Embryonic facial prominence (tissue), 1 donor: ENCODE measurements around the gene PYDC1.
"Not testable (repeated sequence)": the region's sequence is repeated elsewhere in the genome, so short reads cannot be mapped to it uniquely, and the experiment has no call there.

ENCODE experiments used
- DNase-seq: peaks from one replicate; pipeline ENCODE4 v3.0.0-alpha.2; 2016; ENCODE audit errors: extremely low spot score

Gene PYDC1

DNA sequence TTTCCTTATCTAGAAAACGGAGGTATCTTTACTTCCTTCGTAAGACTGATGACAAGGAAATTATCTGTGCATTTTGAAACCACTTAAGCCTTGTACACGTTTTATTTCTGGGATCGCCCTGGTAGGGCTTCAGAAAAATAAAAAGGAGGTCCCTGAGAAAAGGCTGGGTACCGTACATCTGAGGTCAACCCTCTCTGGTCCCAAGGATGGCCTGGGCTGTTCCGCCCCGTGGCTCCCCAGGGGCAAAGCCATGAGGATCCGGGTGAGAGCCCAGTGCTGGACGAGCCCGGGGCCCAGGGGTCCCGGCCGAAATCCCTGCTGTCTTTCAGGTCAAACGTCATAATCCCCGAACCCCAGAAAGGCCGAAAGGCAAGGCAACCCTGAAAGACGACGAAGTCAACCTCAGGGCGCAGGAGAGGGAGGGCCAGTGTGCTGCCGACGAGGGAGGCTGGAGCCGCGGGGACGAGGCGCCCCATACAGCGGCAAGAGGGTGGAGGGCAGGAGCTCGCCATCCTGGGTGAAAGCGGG, 37.7 kb downstream of the PYDC1 start:
- no peak for DNase-seq

DNA sequence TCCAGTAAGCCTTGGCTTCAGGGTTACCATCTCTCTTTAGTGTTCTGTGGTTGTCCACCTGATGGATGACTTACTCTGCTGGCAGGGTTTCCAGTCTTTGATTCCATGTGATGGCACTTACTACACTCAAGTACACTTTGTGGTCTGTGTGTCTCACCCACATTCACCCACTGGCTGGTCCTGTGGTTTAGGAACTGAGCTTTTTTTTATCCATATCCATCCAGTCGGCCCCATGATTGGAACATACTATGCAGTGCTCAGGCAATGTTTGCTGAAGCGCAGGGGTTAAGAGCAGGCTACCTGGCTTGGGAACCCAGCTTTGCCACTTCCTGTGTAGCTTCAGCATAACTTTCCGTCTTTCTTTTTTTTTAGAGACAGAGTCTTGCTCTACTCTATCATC, 39.8 kb downstream of the PYDC1 start:
- no peak for DNase-seq

DNA sequence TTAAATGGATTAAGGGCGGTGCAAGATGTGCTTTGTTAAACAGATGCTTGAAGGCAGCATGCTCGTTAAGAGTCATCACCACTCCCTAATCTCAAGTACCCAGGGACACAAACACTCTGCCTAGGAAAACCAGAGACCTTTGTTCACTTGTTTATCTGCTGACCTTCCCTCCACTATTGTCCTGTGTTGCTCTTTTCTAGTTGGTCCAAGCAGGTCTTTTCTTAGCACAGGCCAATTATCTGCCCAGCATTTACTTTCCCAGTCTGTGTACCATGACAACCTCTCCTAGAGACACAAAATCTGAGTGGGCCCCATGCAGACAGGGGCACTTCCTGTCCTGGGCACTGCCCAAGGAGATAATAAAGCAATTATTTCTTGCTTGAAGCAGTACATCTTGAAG, 46.9 kb downstream of the PYDC1 start:
- not testable (repeated sequence) for DNase-seq

DNA sequence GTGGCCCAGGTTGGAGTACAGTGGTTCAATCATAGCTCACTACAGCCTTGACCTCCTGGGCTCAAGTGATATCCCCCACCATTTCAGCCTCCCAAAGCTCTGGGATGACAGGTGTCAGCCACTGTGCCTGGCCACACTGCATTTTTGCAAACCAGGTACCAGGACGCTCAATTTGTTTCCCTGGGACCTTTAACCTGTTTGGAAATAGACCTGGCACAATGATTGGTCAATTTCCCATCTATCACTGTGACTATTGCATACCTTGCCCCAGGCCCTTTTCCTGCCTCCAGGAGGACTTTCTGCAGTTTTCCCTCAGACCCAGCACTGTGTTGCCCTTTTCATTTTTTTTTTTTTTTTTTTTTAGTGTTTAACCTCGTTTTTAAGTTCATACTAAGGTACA, 48.1 kb downstream of the PYDC1 start:
- DNase-seq: no peak

DNA sequence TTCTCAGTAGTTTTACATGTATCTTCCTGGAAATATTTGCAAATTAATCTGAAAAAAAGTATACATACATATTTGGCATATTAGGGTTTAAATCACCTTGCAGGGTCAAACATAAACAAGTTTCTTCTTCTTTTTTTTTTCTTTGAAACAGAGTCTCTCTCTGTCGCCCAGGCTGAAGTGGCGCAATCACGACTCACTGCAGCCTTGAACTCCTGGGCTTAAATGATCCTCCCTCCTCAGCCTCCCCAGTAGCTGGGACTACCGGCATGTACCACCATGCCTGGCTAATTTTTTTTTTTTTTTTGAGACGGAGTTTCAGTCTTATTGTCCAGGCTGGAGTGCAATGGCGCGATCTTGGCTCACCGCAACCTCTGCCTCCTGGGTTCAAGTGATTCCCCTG, 49.6 kb downstream of the PYDC1 start:
- no peak for DNase-seq
